Breast epithelium (tissue), 3 donors: ENCODE measurements around the gene GPC5.

Experiments used
- POLR2A ChIP-seq: fragments of 450-650 bp; IDR thresholded peaks from one replicate; pipeline ENCODE4 v1.6.1; 2016; ENCODE audit warnings: antibody characterized with exemption, mild to moderate bottlenecking, moderate library complexity
- POLR2AphosphoS5 ChIP-seq, 3 donors: sonication (generic); formaldehyde crosslinking; IDR thresholded peaks; one replicate each; pipeline ENCODE4 v1.6.1; 2017; ENCODE audit warnings: antibody characterized with exemption in 3 of 3
- TF ChIP-seq, protein P1 (sequence below), 3 donors: fragments of 450-650 bp; IDR thresholded peaks; one replicate each; pipeline ENCODE4 v1.5.1; 2016 to 2017; ENCODE audit warnings: antibody characterized with exemption in 3 of 3, mild to moderate bottlenecking in 3 of 3, moderate library complexity in 3 of 3

DNA sequence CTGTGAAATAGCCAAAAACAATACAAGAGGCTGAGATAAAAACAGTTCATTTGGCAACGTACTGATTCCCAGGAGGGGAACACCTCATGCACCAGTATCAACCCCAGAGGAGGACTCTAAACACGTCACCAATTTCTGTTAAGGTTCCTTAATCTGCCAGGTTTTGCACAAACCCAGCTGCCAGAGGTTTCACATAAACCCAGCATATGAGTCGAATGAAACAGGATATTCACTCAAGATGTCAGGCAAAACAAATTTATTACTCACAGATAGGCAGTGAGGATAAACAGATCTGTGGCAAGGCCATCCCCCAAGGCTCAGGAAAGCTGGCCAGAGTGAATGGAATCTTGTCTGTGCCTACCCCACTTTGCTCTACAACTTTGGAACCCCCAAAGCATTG, 210.9 kb downstream of the GPC5 start:
- TF ChIP-seq, protein P1, sequence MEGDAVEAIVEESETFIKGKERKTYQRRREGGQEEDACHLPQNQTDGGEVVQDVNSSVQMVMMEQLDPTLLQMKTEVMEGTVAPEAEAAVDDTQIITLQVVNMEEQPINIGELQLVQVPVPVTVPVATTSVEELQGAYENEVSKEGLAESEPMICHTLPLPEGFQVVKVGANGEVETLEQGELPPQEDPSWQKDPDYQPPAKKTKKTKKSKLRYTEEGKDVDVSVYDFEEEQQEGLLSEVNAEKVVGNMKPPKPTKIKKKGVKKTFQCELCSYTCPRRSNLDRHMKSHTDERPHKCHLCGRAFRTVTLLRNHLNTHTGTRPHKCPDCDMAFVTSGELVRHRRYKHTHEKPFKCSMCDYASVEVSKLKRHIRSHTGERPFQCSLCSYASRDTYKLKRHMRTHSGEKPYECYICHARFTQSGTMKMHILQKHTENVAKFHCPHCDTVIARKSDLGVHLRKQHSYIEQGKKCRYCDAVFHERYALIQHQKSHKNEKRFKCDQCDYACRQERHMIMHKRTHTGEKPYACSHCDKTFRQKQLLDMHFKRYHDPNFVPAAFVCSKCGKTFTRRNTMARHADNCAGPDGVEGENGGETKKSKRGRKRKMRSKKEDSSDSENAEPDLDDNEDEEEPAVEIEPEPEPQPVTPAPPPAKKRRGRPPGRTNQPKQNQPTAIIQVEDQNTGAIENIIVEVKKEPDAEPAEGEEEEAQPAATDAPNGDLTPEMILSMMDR (IDR thresholded peaks at IDR 0.05): no peak
- TF ChIP-seq POLR2A (no peak), POLR2AphosphoS5 (IDR thresholded peaks at IDR 0.05) (no peak)
